NB4 (cell line): ENCODE measurements around the gene SIAH2.

ENCODE experiments used
- DNase-seq: peaks from one replicate; pipeline ENCODE4 v3.0.0; 2010; ENCODE audit warnings: low read depth
- H3K4me3 ChIP-seq: one replicate; pipeline ENCODE4 v1.5.1; 2011; ENCODE audit warnings: mild to moderate bottlenecking, low read depth, low read length, moderate library complexity
- MYC ChIP-seq: IDR thresholded peaks from 2 replicates; pipeline ENCODE4 v1.6.1; 2011; ENCODE audit warnings: low read depth, low read length
- POLR2A ChIP-seq: IDR thresholded peaks from 2 replicates; pipeline ENCODE4 v1.6.1; 2011; ENCODE audit warnings: mild to moderate bottlenecking; ENCODE audit not compliant: insufficient read length; ENCODE audit errors: extremely low read depth
- TF ChIP-seq, protein P1 (sequence below): IDR thresholded peaks from 2 replicates; pipeline ENCODE4 v1.6.1; 2011; ENCODE audit warnings: low read depth, low read length
- TF ChIP-seq, protein P2 (sequence below): IDR thresholded peaks from one replicate; pipeline ENCODE4 v1.5.1; 2012; ENCODE audit warnings: low read depth, low read length

Gene SIAH2

DNA sequence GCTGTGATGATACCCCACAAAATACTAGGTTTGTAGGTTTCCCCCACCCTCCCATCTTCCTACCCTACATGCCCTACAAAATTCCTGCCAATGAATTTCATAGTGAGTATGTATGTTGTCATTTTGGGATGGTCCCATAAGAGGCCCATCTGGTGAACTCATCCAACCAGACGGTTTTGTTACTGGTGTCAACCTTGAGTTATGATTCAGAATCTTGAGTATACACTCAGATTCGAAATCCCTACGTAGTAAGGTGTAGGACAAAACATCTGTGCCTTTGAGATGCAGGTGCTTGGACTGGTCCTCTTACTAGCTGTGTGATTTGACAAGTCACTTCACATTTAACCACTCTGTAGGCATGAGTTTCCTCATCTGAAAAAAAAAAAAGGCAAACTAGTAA, 3.6 kb downstream of the SIAH2 start:
- TF ChIP-seq MYC (no peak), POLR2A (no peak)
- TF ChIP-seq, protein P1, sequence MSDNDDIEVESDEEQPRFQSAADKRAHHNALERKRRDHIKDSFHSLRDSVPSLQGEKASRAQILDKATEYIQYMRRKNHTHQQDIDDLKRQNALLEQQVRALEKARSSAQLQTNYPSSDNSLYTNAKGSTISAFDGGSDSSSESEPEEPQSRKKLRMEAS, result no peak
- TF ChIP-seq, protein P2, sequence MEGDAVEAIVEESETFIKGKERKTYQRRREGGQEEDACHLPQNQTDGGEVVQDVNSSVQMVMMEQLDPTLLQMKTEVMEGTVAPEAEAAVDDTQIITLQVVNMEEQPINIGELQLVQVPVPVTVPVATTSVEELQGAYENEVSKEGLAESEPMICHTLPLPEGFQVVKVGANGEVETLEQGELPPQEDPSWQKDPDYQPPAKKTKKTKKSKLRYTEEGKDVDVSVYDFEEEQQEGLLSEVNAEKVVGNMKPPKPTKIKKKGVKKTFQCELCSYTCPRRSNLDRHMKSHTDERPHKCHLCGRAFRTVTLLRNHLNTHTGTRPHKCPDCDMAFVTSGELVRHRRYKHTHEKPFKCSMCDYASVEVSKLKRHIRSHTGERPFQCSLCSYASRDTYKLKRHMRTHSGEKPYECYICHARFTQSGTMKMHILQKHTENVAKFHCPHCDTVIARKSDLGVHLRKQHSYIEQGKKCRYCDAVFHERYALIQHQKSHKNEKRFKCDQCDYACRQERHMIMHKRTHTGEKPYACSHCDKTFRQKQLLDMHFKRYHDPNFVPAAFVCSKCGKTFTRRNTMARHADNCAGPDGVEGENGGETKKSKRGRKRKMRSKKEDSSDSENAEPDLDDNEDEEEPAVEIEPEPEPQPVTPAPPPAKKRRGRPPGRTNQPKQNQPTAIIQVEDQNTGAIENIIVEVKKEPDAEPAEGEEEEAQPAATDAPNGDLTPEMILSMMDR, result no peak
- no peak overlapping the region for H3K4me3 ChIP-seq
- DNase-seq, result no peak

DNA sequence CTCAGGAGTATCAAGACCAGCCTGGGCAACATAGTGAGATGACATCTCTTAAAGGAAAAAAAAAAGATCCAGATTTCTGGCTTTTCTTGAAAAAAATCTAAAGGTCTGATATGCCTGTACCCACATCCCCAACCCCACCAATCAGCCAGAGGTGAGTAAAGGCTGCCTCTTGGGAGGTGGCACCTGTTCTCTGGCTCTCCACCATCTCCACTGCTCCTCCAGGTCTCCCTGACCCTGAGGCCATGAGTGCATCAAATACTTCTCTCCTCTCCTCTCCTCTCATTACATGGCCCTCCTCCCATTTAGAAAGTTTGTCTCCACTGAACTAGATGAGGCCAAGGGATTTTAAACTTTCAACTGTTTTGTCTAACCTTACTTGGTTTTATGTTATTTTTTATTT, 5.2 kb downstream of the SIAH2 start:
- no peak for DNase-seq
- TF ChIP-seq, protein P1, result no peak
- no peak for TF ChIP-seq POLR2A
- TF ChIP-seq, protein P2, result no peak
- TF ChIP-seq MYC, result no peak
- no peak overlapping the region for H3K4me3 ChIP-seq

DNA sequence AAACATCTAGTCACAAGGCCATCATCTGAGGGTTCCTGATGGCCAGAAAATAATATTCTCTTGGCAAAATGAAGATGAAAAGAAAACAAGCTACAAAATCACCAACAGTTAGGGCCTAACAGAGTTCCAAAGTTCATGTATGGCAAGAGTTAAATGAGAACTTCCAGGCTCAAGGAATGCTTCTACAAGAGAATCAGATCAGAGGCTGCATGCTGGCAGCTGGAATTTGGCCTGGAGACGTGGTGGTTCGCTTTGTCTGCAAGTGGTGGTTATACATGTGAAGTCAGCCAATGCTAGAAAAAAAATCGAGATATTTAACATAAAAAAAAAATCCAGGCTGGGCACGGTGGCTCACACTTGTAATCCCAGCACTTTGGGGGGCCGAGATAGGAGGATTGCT, 5.6 kb downstream of the SIAH2 start:
- no peak overlapping the region for H3K4me3 ChIP-seq
- TF ChIP-seq POLR2A (no peak), MYC (no peak)
- TF ChIP-seq, protein P1, result no peak
- TF ChIP-seq, protein P2, result no peak
- DNase-seq, result no peak

DNA sequence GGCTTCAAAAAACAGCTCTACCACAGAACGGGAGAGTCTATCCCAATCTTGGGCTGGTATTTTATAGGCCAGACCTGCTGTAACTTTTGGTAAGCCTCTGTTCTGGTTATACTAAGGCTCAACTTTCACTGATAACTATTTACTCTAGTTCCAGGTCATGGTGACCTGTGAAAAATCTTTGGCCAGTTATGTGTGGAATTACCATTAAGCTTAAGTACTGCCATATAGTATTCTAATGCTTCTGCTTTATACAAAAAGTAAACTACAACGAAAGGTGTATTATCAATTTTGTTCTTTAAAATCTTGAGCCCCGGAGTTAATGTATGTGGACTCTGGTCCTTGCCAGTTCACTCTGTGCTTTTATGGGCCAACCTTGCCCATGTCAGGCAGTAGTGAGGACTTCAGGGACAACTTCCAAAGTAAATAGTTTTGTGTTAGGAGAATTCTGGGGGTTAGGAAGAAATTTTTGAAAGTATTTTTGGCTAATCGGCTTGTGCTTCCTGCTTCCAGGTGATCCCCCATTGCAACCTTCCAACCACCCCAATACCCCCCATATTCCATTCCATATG, 6.4 kb downstream of the SIAH2 start:
- no peak for DNase-seq
- TF ChIP-seq MYC (no peak), POLR2A (no peak)
- TF ChIP-seq, protein P2, result no peak
- TF ChIP-seq, protein P1, result no peak
- H3K4me3 ChIP-seq, result no peak overlapping the region

DNA sequence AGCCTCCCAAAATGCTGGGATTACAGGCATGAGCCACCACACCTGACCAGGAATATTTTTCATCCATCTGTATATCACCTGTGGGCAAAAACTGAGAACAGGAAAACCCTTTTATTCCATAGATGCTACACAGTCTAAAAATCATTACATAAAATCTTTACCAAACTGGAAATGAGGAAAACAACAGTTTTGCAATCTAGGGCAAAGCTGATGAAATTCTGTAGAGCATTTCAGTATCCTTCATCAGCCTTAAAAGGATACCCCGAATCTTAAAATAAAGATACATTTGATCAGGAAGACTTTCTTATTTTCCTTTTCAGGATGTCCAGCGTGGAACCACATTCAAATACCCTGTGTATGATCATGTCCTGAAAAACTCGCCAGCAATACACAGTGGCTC, 7.1 kb downstream of the SIAH2 start:
- no peak overlapping the region for H3K4me3 ChIP-seq
- TF ChIP-seq, protein P2, result no peak
- TF ChIP-seq MYC, result no peak
- TF ChIP-seq, protein P1, result no peak
- TF ChIP-seq POLR2A, result no peak
- DNase-seq, result no peak

DNA sequence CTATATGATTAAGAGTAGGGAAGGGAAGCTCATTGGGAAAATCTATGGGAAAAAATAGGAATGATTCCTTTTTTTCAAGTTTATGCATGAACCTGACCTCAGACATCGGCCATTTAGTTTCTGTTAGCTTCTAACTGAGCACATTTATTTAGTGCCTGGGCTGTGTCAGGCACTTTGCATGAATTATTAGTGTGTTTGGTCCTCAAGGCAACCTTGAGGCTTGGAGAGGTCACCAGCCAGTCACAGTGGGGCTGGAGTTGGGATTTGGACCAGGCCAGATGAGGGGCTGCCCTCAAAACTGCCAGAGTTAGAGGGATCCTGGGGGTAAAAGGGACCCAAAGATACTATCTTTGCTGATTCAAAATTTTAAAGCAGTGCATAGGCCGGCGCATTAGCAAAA, 8.1 kb downstream of the SIAH2 start:
- TF ChIP-seq MYC, result no peak
- TF ChIP-seq, protein P1, result no peak
- TF ChIP-seq, protein P2, result no peak
- TF ChIP-seq POLR2A, result no peak
- DNase-seq, result no peak
- no peak overlapping the region for H3K4me3 ChIP-seq
